SIG-M5 treated with dmso at 0.1 percent for 504 hours (cell line): ENCODE results near the gene SLC38A2.
A peak's percentile ranks its signal among the peaks of the same experiment; 100 is the strongest.

Experiments
- DNase-seq: peaks from one replicate; lab custom pipeline; 2025; ENCODE audit not compliant: unreplicated experiment; lab: John Stamatoyannopoulos, UW

The SLC38A2 gene

DNA sequence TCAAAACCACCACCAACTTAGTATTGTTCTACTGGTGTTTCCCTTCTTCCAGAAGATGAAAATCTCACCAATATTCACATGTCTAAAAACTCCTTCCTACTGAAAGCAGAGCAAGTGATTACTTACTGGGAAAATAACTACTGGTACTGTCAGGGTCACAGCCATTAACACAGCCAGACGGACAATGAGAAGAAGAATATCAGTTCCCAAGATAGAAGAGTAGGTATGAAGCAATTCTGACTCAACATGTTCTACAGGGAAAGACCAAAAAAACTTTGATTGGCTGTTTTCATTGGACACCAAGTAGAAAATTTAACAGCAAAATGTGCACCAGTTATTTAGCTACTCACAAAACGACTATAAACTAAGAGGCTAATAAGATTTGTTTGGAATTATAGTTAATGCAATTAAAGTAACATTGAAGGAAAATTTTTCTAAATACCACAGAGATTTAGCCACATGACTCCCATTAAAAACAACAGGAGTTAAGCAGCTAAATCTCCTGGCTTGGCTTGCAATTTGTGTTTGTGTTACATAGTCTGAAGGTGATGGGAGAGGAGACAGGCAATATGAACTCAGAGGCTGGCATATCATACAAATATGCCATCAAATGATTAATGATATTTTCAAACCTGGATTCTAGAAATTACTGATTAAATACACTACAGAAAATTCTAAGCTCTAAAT is 9.5 kb downstream of the SLC38A2 start:
- no peak for DNase-seq

GRCh38 chr12:46361667-46362034 is 10.9 kb downstream of the SLC38A2 start:
- DNase-seq = no peak

DNA sequence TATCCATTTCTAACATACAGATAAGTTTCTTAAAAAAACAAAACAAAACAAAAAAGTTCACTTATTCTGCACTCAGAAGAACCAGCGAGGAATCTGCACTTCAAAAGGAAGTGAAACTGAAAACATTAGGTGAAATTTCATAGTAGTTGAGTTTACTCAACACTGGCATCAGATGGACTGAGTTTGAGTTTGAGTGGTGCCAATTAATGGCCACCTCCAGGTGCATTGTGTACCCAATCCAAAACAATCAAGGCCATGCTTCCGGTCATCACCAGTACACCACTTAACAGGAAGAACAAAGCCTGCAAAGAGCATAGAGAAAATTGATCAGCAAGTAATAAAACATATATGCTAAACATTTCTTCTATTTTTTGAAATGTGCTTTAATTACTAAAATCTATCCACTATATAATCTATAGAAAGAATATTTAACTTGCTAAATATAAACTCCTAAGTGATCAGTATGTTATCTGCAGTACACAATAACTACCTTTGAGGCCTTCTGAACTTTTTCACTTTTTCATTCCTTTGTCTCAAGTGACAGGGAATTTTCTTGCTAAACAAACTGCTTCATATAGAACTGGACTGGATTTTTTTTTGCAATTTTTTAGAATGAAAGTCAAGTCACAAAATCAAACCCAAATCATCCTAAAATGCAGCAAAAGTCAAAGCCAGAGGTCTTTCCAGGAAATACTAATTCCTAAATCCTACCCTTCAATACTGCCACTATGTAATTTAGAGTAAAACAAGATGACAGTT is 11.5 kb downstream of the SLC38A2 start:
- DNase-seq = peak; percentile 31

GRCh38 chr12:46360370-46360769 is 12.2 kb downstream of the SLC38A2 start:
- DNase-seq = no peak

- DNase-seq = no peak
These were observed 12.8 kb downstream of the SLC38A2 start for GRCh38 chr12:46359667-46360280.

GRCh38 chr12:46358791-46359666 is 13.5 kb downstream of the SLC38A2 start:
- no peak for DNase-seq

- no peak for DNase-seq
These were observed 14.3 kb downstream of the SLC38A2 start for GRCh38 chr12:46358325-46358700.

DNA sequence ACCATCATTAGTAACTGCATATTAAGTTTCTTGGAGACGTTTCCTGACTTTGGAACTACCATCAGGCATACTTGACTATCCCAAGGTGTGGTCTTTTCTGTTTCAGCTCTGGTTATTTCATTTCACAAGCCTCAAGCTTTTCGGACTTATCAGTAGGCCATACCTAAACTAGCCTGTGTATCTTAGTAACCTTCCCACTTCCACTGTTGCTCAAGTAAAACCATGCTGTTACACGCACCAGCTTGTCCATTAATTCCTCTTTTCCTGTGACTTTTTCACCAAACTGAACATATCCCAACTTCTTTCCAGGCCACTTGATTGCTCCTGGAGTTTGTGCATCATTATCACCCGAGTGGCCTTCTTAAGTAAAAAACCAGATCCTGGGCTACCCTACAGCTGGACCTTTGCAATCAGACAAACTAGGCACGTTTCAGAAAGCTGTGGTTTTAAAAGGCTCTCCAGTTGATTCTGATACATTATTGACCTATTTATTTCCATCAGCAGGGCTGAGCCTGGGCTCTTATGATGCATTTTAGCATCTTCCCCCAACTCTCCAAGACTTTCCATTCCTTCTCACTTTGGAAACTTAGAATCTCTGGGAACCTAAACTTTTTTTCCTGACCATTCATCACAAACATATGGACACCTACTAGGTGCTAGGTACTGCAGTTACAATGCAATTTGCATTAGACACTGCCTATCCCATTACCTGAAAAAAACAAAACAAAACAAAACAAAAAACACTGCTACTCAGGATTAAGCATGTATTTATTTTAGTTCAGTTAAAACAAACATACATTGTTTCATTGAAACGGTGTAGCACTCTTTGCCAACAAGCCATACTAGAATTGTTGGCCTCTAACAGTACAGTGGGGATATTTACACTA is 14.9 kb downstream of the SLC38A2 start:
- peak; percentile 54 for DNase-seq

- DNase-seq = no peak
These were observed 15.7 kb downstream of the SLC38A2 start for GRCh38 chr12:46356655-46357437.

DNA sequence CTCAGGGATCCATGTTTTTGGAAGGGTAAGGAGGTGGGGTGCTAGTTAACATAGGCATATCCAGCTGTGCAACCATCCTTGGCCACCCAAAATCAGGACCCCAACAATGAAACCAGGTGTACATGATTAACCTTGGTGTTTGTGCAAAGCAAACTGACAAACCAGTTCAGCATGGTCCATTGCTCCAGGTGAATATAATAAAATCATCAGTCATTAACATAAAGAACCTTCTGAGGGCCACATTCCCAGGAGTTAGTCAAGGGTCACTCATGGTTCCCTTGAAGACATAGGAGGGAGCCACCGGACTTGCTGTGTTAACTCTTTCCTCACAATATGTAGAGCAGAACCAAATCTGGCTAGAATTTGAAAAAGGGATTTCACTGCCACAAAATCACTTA is 17.8 kb downstream of the SLC38A2 start:
- DNase-seq = no peak

- DNase-seq = no peak
These were observed 18.3 kb downstream of the SLC38A2 start for GRCh38 chr12:46354111-46354801.

GRCh38 chr12:46351886-46352650 is 20.5 kb downstream of the SLC38A2 start:
- DNase-seq = no peak

DNA sequence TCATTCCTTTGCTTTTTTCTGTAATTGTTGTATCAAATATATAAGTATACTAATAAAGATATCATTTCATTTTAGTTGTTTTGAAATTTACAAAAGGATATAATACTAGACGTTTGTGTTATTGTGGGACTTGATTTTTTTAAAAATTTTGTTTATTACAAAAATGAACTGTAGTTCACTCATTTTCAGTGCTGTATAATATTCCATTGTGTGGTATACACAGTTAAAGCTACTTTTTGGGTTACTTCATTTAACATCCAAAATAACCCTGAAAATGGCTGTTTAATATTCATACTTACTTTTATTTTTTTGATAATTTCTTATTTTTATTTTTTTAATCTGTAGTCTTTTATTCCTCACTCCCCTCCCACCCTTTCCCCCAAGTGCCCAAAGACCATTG is 21.4 kb downstream of the SLC38A2 start:
- DNase-seq = no peak

DNA sequence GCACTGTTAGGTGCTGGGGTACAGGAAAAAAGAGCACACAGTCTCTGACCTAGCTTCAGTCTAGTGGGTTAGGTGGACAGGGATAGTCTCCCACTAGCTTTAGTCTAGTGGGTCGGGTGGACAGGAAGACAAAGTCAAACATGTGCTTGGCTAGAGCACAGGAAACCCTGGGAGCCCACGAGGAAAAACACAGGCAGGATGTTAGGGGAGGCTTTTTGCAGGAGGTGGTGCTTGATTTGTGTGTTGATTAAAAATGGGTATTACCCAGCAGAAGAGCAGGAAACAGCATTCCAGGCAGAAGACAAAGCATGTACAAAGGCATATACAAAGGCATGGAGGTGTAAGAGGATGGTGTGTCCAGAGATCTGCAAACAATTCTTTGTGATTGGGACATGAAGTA is 23.3 kb downstream of the SLC38A2 start:
- no peak for DNase-seq

DNA sequence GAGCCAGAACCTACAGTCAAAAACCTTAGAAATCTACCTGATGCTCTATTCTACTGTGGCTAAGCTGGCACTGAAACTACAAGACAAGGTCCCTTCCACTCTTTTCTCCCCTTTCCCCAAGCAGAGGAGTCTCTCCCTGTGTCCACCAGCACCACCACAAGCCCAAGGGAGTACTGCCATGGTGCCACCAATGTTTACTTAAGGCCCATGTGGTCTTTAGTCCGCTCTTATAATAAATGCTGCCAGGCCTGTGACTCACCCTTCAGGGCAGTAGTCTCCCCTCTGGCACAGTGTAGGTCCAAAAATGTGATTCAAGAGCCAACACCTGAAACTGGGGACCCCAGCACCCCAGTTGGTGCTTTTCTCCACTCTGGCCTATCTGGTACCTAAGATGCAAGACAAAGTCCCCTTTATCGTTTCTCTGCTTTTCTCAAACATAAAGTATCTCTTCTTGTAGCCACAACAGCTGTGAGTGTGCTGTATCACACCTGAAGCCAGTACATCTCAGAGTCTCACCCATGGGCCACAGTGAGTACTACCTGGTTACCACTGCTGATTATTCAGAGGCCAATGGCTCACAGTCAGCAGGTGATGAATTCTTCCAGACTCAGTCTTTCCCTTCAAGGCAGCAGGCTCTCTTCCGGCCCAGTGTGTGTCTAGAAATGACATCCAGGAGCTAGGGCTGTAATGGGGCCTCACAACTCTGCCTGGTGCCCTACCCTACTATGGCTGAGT is 29.3 kb downstream of the SLC38A2 start:
- DNase-seq = no peak

GRCh38 chr12:46342562-46343033 is 30.0 kb downstream of the SLC38A2 start:
- peak; percentile 20 for DNase-seq

DNA sequence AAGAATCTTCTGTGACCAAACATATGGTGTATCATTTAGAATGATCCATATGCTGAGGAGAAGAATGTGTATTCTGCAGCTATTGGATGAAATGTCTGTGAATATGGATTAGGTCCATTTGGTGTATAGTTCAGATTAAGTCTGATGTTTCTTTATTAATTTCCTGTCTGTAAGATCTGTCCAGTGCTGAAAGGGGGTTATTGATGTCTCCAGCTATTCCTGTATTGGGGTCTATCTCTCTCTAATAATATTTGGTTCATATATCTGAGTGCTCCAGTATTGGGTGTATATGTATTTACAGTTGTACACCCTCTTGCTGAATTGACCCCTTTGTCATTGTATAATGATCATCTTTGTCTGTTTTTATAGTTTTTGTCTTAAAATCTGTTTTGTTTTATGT is 33.5 kb downstream of the SLC38A2 start:
- DNase-seq = no peak
